ENCODE results near the gene LMAN2. TPM values are rescaled to one million over a fixed set of nuclear protein-coding genes. Genes with fewer than 3 reads are reported as not detected.
A peak's percentile ranks its signal among the peaks of the same experiment; 100 is the strongest.

The LMAN2 gene
- total RNA-seq, 2 experiments from 2014 or later = 116 to 144 TPM

DNA sequence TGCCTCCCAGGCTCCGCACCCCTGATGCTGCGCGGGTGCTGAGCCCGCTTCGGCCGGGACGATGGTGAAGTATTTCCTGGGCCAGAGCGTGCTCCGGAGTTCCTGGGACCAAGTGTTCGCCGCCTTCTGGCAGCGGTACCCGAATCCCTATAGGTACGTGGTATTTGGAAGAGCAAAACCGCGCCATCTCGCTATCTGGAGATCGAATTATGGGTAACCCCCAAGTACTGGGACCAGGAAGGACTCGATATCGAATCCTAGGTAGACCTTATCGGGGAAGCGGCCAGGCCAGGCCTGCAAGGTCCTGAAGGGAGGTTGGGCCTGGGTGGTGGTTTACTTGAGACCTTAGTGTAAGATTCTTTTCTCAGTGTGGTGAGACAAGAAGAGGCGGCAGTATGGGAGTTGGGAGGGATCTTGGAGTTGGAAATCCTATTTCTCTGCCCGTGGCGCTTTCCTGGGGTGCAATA, 47.5 kb downstream of the LMAN2 start:
- intact Hi-C loops (cut with micrococcal nuclease; ENCODE audit: unreplicated experiment) = loop anchor here (1.0 to 10.0 kb wide), 4 partner anchors 127 to 657 kb away; partner anchors contain the start of gene TSPAN17
- Histone ChIP-seq H3K27ac (ENCODE audit: low read depth, low read length, poor library complexity, severe bottlenecking) (peak overlapping the region; percentile 68), H3K4me3 (ENCODE audit: low read depth, low read length, poor library complexity, severe bottlenecking) (peak overlapping the region; percentile 100), H2AFZ (ENCODE audit: low read length) (peak overlapping the region; percentile 31; the same call in 1 of the 2 replicates), H4K20me1 (ENCODE audit: insufficient read depth, low read length) (peaks cover 14% of the 10 kb centered on the region), H3K9me3 (ENCODE audit: low read length) (no peaks in the 10 kb centered on the region), H3K36me3 (ENCODE audit: insufficient read depth, low read length) (peaks cover 66% of the 10 kb centered on the region), H3K4me2 (ENCODE audit: low read length) (peak overlapping the region; percentile 93), H3K4me1 (ENCODE audit: insufficient read depth, low read length, poor library complexity, severe bottlenecking) (peaks cover 75% of the 10 kb centered on the region), H3K79me2 (ENCODE audit: insufficient read depth, low read depth, low read length) (peaks cover 41% of the 10 kb centered on the region), H3K9me2 (ENCODE audit: insufficient read depth, low read length) (no peaks in the 10 kb centered on the region)
- TF ChIP-seq CTCF (conservative IDR thresholded peaks at IDR 0.05; ENCODE audit: low read length) (no peak), EZH2phosphoT487 (IDR thresholded peaks at IDR 0.05; ENCODE audit: borderline replicate concordance, low read depth, low read length) (no peak)
- BruUV-seq (replicated peaks) = TSS peak; percentile 81
- CTCF ChIA-PET (ENCODE audit: unreplicated experiment) = no interaction called here
- POLR2A ChIA-PET = interaction anchor here (0.6 to 1.1 kb wide), 3 partner anchors 11 to 85 kb away, joined by 3 to 8 read pairs (median 4); no protein-coding TSS in a partner anchor
- DNase-seq (ENCODE audit: low spot score) = peak; percentile 28

DNA sequence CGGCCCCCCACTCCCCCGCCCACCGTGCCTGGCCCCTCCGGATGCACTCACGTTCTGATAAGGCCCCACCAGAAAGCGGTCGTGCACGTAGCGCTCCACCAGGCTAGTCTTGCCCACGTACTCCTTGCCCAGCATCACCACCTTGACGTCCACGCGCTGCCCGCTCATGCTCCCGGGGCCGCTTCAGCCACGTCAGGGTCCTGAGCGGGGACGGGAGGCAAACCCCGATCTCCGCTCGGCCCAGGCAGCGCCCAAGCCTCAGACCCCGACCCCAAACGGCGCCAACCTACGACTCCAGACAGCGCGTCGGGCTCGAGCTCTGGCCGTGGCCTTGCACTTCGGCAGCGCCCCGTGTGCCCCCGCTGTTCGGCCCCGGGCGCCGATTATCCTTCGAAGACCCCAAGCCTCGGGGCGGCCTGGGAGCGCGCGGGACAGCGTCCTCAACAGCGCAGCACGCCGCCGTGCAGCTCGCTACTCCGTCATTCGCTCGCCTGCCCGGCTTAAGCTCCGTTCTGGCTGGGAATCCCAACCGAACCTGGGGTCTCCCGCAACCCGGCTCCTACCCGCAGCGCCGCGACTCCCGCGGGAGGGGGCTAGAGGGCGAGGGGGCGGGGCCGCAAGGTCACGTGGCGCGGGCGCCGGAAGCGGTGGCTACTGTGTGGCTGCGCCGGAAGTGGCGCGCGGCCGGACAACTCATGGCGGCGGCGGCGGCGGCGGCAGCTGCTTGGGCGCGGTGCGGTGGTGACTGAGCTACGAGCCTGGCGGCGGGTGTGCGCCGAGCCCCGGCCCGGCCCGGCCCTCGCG, 48.1 kb downstream of the LMAN2 start, which contains the start of the genes PRELID1 and RAB24:
TSS of gene PRELID1 (plus strand) at position 679 of the 804 bp plus-strand sequence. CDS start 187 bp downstream, outside the sequence.
TSS of gene RAB24 (minus strand) at position 599 of the 804 bp plus-strand sequence. CDS start at position 168, 431 bp downstream.
- Histone ChIP-seq H3K27ac (ENCODE audit: low read depth, low read length, poor library complexity, severe bottlenecking) (peak within 1 kb of the TSS; percentile 73), H4K20me1 (ENCODE audit: insufficient read depth, low read length) (peaks cover 14% of the 10 kb centered on the region), H3K79me2 (ENCODE audit: insufficient read depth, low read depth, low read length) (peaks cover 41% of the 10 kb centered on the region), H3K4me3 (ENCODE audit: low read depth, low read length, poor library complexity, severe bottlenecking) (peak within 1 kb of the TSS; percentile 100), H3K9me3 (ENCODE audit: low read length) (no peaks in the 10 kb centered on the region), H3K9me2 (ENCODE audit: insufficient read depth, low read length) (no peaks in the 10 kb centered on the region), H3K4me2 (ENCODE audit: low read length) (peak within 1 kb of the TSS; percentile 93), H3K4me1 (ENCODE audit: insufficient read depth, low read length, poor library complexity, severe bottlenecking) (peaks cover 69% of the 10 kb centered on the region), H2AFZ (ENCODE audit: low read length) (peak within 1 kb of the TSS; percentile 31; the same call in 1 of the 2 replicates), H3K36me3 (ENCODE audit: insufficient read depth, low read length) (peaks cover 68% of the 10 kb centered on the region)
- TSS peak; percentile 42 for BruUV-seq (replicated peaks)
- intact Hi-C loops (cut with micrococcal nuclease; ENCODE audit: unreplicated experiment) = loop anchor here (1.0 to 10.0 kb wide), 4 partner anchors 126 to 656 kb away; partner anchors contain the start of gene TSPAN17
- peak; percentile 92 for DNase-seq (ENCODE audit: low spot score)
- ChIA-PET CTCF (ENCODE audit: unreplicated experiment) (no interaction called here), POLR2A (interaction anchor here (0.6 to 1.1 kb wide), 3 partner anchors 10 to 86 kb away, joined by 3 to 8 read pairs (median 4); no protein-coding TSS in a partner anchor)
- TF ChIP-seq EZH2phosphoT487 (IDR thresholded peaks at IDR 0.05; ENCODE audit: borderline replicate concordance, low read depth, low read length) = no peak
- TF ChIP-seq CTCF (conservative IDR thresholded peaks at IDR 0.05; ENCODE audit: low read length) = peak; percentile 60

Data from OCI-LY7 (cell line).